Right lobe of liver (tissue), 4 donors: Measurements from ENCODE around the gene DIS3L2.

Experiments
- POLR2A ChIP-seq: fragments of 450-650 bp; IDR thresholded peaks from one replicate; pipeline ENCODE4 v1.6.1; 2017; ENCODE audit warnings: antibody characterized with exemption, mild to moderate bottlenecking
- TF ChIP-seq, protein P1 (sequence below), 4 donors: fragments of 200-600 bp in 3 of 4; fragments of 450-650 bp in 1 of 4; IDR thresholded peaks; one replicate each; pipeline versions ENCODE4 v1.5.1 to v1.8.0; 2016 to 2022; ENCODE audit warnings: antibody characterized with exemption in 4 of 4, mild to moderate bottlenecking in 2 of 4
- donor health status: DM: no; HTN: no; CAD: no.
- donor health status: DM: no; HTN: no; CAD: no.
- donor health status: DM: no; HTN: yes; CAD: no.

DNA sequence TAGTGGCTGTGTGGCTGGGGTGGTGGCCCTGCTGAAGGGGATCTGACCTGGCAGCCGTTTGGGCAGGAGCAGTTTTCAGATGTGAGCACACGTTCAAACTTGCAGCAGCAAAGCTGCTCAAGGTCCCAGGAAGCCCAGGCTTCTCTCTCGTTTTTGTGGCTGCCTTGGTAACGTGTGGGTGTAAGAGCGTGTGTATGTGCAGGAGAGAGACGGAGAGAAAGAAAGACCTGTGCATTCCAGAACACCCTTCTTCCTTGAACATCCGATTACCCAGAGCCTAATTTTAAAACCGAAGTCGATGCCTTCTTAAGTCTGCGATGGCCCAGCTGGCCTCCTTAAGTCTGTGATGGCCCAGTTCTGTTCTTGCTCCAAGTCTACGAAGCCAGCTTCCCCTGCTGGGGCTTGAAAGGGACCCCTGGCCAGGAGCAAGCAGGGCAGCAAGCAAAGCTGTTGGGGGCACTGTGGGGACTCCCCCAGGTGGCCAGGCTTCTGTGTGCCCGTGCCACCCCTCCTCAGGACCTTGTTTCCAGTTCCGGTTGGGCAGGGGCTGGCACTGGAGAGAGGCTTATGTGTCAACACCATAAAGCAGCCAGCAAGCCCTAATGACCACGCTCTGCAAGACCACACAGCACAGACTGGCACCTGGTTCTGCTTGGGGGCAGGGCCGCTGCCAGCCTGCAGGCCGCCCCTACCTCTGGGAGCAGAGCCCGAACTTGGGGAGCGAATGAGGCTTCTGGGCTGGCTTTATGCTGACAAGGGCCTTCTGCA, 361.2 kb downstream of the DIS3L2 start:
- TF ChIP-seq, protein P1, sequence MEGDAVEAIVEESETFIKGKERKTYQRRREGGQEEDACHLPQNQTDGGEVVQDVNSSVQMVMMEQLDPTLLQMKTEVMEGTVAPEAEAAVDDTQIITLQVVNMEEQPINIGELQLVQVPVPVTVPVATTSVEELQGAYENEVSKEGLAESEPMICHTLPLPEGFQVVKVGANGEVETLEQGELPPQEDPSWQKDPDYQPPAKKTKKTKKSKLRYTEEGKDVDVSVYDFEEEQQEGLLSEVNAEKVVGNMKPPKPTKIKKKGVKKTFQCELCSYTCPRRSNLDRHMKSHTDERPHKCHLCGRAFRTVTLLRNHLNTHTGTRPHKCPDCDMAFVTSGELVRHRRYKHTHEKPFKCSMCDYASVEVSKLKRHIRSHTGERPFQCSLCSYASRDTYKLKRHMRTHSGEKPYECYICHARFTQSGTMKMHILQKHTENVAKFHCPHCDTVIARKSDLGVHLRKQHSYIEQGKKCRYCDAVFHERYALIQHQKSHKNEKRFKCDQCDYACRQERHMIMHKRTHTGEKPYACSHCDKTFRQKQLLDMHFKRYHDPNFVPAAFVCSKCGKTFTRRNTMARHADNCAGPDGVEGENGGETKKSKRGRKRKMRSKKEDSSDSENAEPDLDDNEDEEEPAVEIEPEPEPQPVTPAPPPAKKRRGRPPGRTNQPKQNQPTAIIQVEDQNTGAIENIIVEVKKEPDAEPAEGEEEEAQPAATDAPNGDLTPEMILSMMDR (IDR thresholded peaks at IDR 0.05): no peak
- no peak for TF ChIP-seq POLR2A
